ENCODE measurements around the gene TET1. TPM values are rescaled to one million over a fixed set of nuclear protein-coding genes. Genes with fewer than 3 reads are reported as not detected.

The TET1 gene
- total RNA-seq, 2 experiments from 2014 or later: 3.0 to 3.7 TPM

- Mint-ChIP-seq H3K9me3 (no peaks in the 10 kb centered on the region), H3K4me3 (no peak overlapping the region)
- CTCF ChIA-PET: no interaction called here
Measured at GRCh38 chr10:68553599-68553998, 6.5 kb upstream of the TET1 start.

GRCh38 chr10:68558478-68558877, 1.7 kb upstream of the TET1 start:
- Mint-ChIP-seq H3K9me3 (no peaks in the 10 kb centered on the region), H3K27ac (no peak overlapping the region), H3K4me3 (no peak overlapping the region), H3K27me3 (peaks cover 52% of the 10 kb centered on the region), H3K4me1 (peaks cover 26% of the 10 kb centered on the region), H3K36me3 (ENCODE audit: low read depth) (no peaks in the 10 kb centered on the region)
- ChIA-PET POLR2A (no interaction called here), CTCF (interaction anchor here (0.8 kb wide), 1 partner anchor 232 kb away, joined by 3 read pairs; no protein-coding TSS in a partner anchor)
- no peak for DNase-seq

More at GRCh38 chr10:68553599-68553998, 6.5 kb upstream of the TET1 start:
- DNase-seq: no peak
- POLR2A ChIA-PET: interaction anchor here (0.6 kb wide), 1 partner anchor 51 kb away, joined by 5 read pairs; no protein-coding TSS in a partner anchor
- H3K4me1 Mint-ChIP-seq: peaks cover 4% of the 10 kb centered on the region
- H3K36me3 Mint-ChIP-seq (ENCODE audit: low read depth): no peaks in the 10 kb centered on the region
- H3K27me3 Mint-ChIP-seq: peaks cover 17% of the 10 kb centered on the region
- no peak overlapping the region for H3K27ac Mint-ChIP-seq

- Mint-ChIP-seq H3K27ac (no peak overlapping the region), H3K4me1 (peaks cover 26% of the 10 kb centered on the region), H3K4me3 (peak overlapping the region; percentile 52), H3K27me3 (peaks cover 59% of the 10 kb centered on the region), H3K9me3 (no peaks in the 10 kb centered on the region), H3K36me3 (ENCODE audit: low read depth) (no peaks in the 10 kb centered on the region)
- CTCF ChIA-PET: interaction anchor here (3.4 kb wide), 1 partner anchor 8 kb away, joined by 20 read pairs; no protein-coding TSS in a partner anchor
- POLR2A ChIA-PET: no interaction called here
- no peak for DNase-seq
Measured at GRCh38 chr10:68559251-68559650, 886 bp upstream of the TET1 start.

GRCh38 chr10:68559841-68560185, 324 bp upstream of the TET1 start:
- DNase-seq: no peak
- H3K4me1 Mint-ChIP-seq: peaks cover 26% of the 10 kb centered on the region
- H3K27ac Mint-ChIP-seq: no peak overlapping the region
- peaks cover 64% of the 10 kb centered on the region for H3K27me3 Mint-ChIP-seq
- ChIA-PET POLR2A (no interaction called here), CTCF (interaction anchor here (0.7 to 3.4 kb wide), 2 partner anchors 9 to 60 kb away, joined by 3 to 20 read pairs; no protein-coding TSS in a partner anchor)
- H3K36me3 Mint-ChIP-seq (ENCODE audit: low read depth): no peaks in the 10 kb centered on the region
- H3K9me3 Mint-ChIP-seq: no peaks in the 10 kb centered on the region
- peak overlapping the region; percentile 52 for H3K4me3 Mint-ChIP-seq

GRCh38 chr10:68560943-68561864, 1.1 kb downstream of the TET1 start:
- POLR2A ChIA-PET: interaction anchor here (0.6 kb wide), 2 partner anchors 39 to 728 kb away, joined by 3 read pairs; no protein-coding TSS in a partner anchor
- H3K36me3 Mint-ChIP-seq (ENCODE audit: low read depth): no peaks in the 10 kb centered on the region
- DNase-seq: no peak
- H3K4me3 Mint-ChIP-seq: peak overlapping the region; percentile 53
- H3K27me3 Mint-ChIP-seq: peaks cover 74% of the 10 kb centered on the region
- H3K27ac Mint-ChIP-seq: no peak overlapping the region
- H3K4me1 Mint-ChIP-seq: peaks cover 26% of the 10 kb centered on the region
- H3K9me3 Mint-ChIP-seq: no peaks in the 10 kb centered on the region
- CTCF ChIA-PET: interaction anchor here (0.6 to 3.4 kb wide), 2 partner anchors 10 to 24 kb away, joined by 3 to 20 read pairs; no protein-coding TSS in a partner anchor

GRCh38 chr10:68561865-68562649, 1.9 kb downstream of the TET1 start:
- Mint-ChIP-seq H3K36me3 (ENCODE audit: low read depth) (no peaks in the 10 kb centered on the region), H3K4me1 (peaks cover 30% of the 10 kb centered on the region), H3K27ac (no peak overlapping the region), H3K27me3 (peaks cover 77% of the 10 kb centered on the region), H3K4me3 (peak overlapping the region; percentile 24), H3K9me3 (no peaks in the 10 kb centered on the region)
- CTCF ChIA-PET: interaction anchor here (1.8 to 3.4 kb wide), 2 partner anchors 11 kb away, joined by 5 to 20 read pairs; no protein-coding TSS in a partner anchor
- POLR2A ChIA-PET: interaction anchor here (0.6 kb wide), 2 partner anchors 38 to 727 kb away, joined by 3 read pairs; no protein-coding TSS in a partner anchor
- DNase-seq: no peak

GRCh38 chr10:68562661-68563570, 2.8 kb downstream of the TET1 start:
- H3K27me3 Mint-ChIP-seq: peaks cover 74% of the 10 kb centered on the region
- H3K4me1 Mint-ChIP-seq: peaks cover 30% of the 10 kb centered on the region
- no peaks in the 10 kb centered on the region for H3K9me3 Mint-ChIP-seq
- peak overlapping the region; percentile 10 for H3K4me3 Mint-ChIP-seq
- CTCF ChIA-PET: interaction anchor here (1.1 to 1.8 kb wide), 2 partner anchors 12 to 41 kb away, joined by 3 to 5 read pairs; no protein-coding TSS in a partner anchor
- no peaks in the 10 kb centered on the region for H3K36me3 Mint-ChIP-seq (ENCODE audit: low read depth)
- POLR2A ChIA-PET: no interaction called here
- DNase-seq: no peak
- no peak overlapping the region for H3K27ac Mint-ChIP-seq

- Mint-ChIP-seq H3K9me3 (no peaks in the 10 kb centered on the region), H3K36me3 (ENCODE audit: low read depth) (no peaks in the 10 kb centered on the region), H3K27ac (no peak overlapping the region), H3K27me3 (peaks cover 60% of the 10 kb centered on the region), H3K4me1 (peaks cover 27% of the 10 kb centered on the region), H3K4me3 (no peak overlapping the region)
- CTCF ChIA-PET: interaction anchor here (0.9 kb wide), 1 partner anchor 12 kb away, joined by 3 read pairs; no protein-coding TSS in a partner anchor
- no peak for DNase-seq
- POLR2A ChIA-PET: no interaction called here
Measured at GRCh38 chr10:68564712-68565111, 4.6 kb downstream of the TET1 start.

- Mint-ChIP-seq H3K4me1 (peaks cover 24% of the 10 kb centered on the region), H3K36me3 (ENCODE audit: low read depth) (no peaks in the 10 kb centered on the region), H3K4me3 (no peak overlapping the region), H3K9me3 (no peaks in the 10 kb centered on the region), H3K27me3 (peaks cover 57% of the 10 kb centered on the region), H3K27ac (no peak overlapping the region)
- DNase-seq: no peak
- POLR2A ChIA-PET: no interaction called here
- CTCF ChIA-PET: interaction anchor here (0.5 kb wide), 1 partner anchor 180 kb away, joined by 3 read pairs; no protein-coding TSS in a partner anchor
Measured at GRCh38 chr10:68565658-68566057, 5.5 kb downstream of the TET1 start.

- Mint-ChIP-seq H3K36me3 (ENCODE audit: low read depth) (no peaks in the 10 kb centered on the region), H3K4me1 (peaks cover 20% of the 10 kb centered on the region), H3K27me3 (peaks cover 53% of the 10 kb centered on the region), H3K9me3 (no peaks in the 10 kb centered on the region), H3K4me3 (no peak overlapping the region), H3K27ac (no peak overlapping the region)
- no peak for DNase-seq
- ChIA-PET POLR2A (no interaction called here), CTCF (interaction anchor here (0.5 kb wide), 1 partner anchor 181 kb away, joined by 3 read pairs; no protein-coding TSS in a partner anchor)
Measured at GRCh38 chr10:68566351-68566750, 6.2 kb downstream of the TET1 start.

GRCh38 chr10:68566955-68567354, 6.8 kb downstream of the TET1 start:
- no peak overlapping the region for H3K27ac Mint-ChIP-seq
- peaks cover 49% of the 10 kb centered on the region for H3K27me3 Mint-ChIP-seq
- H3K36me3 Mint-ChIP-seq (ENCODE audit: low read depth): no peaks in the 10 kb centered on the region
- ChIA-PET POLR2A (no interaction called here), CTCF (no interaction called here)
- H3K4me1 Mint-ChIP-seq: peaks cover 17% of the 10 kb centered on the region
- no peaks in the 10 kb centered on the region for H3K9me3 Mint-ChIP-seq
- no peak overlapping the region for H3K4me3 Mint-ChIP-seq
- DNase-seq: no peak

GRCh38 chr10:68572151-68572550, 12.0 kb downstream of the TET1 start:
- Mint-ChIP-seq H3K4me1 (no peaks in the 10 kb centered on the region), H3K4me3 (no peak overlapping the region), H3K27me3 (peaks cover 3% of the 10 kb centered on the region), H3K36me3 (ENCODE audit: low read depth) (no peaks in the 10 kb centered on the region), H3K9me3 (no peaks in the 10 kb centered on the region), H3K27ac (no peak overlapping the region)
- ChIA-PET POLR2A (no interaction called here), CTCF (interaction anchor here (0.5 to 0.8 kb wide), 3 partner anchors 10 to 42 kb away, joined by 3 to 4 read pairs (median 3); no protein-coding TSS in a partner anchor)
- DNase-seq: no peak
